H1 (cell line): ENCODE measurements around the gene FBXW5. TPM values are rescaled to one million over a fixed set of nuclear protein-coding genes. Genes with fewer than 3 reads are reported as not detected.
A peak's percentile ranks its signal among the peaks of the same experiment; 100 is the strongest.

Experiments used
- CTCF ChIA-PET: fragments of 300-600 bp; sonication (Branson Sonifier 250); formaldehyde crosslinking; loops from one replicate; lab custom pipeline; 2021; ENCODE audit not compliant: partially characterized antibody; lab: Charles Lee
- POLR2A ChIA-PET: fragments of 300-600 bp; sonication (Branson Sonifier 250); formaldehyde crosslinking; loops from one replicate; lab custom pipeline; 2021; ENCODE audit warnings: inconsistent platforms; ENCODE audit not compliant: partially characterized antibody; lab: Charles Lee
- DNase-seq, 2 experiments: peaks; one replicate each; pipeline versions ENCODE4 v3.0.0 to v3.0.0-alpha.2; 2010 to 2022; ENCODE audit warnings: low spot score in 2 of 2, low read depth in 1 of 2, mixed read lengths in 1 of 2
- FAIRE-seq: peaks from 2 replicates; lab custom pipeline; 2011; peaks lifted over from hg19 to GRCh38; lab: Jason Lieb, UNC
- H2AFZ ChIP-seq: 2 replicates; pipeline ENCODE4 v1.8.1; 2012; ENCODE audit warnings: low read length, inconsistent platforms
- H2AK5ac ChIP-seq: 2 replicates; pipeline ENCODE4 v1.6.1; 2013; ENCODE audit warnings: low read depth, low read length
- H2BK120ac ChIP-seq: replicated peaks from 2 replicates; pipeline ENCODE3; 2013; ENCODE audit warnings: low read depth, low read length, inconsistent platforms
- H2BK12ac ChIP-seq: 2 replicates; pipeline ENCODE4 v1.6.1; 2013; ENCODE audit warnings: low read depth, low read length
- H2BK15ac ChIP-seq: 2 replicates; pipeline ENCODE4 v1.6.1; 2013; ENCODE audit warnings: low read length
- H2BK20ac ChIP-seq: 2 replicates; pipeline ENCODE4 v1.6.1; 2013; ENCODE audit warnings: low read length
- H2BK5ac ChIP-seq: 2 replicates; pipeline ENCODE4 v1.6.1; 2013; ENCODE audit warnings: low read depth, low read length
- H3K14ac ChIP-seq: 2 replicates; pipeline ENCODE4 v1.6.1; 2013; ENCODE audit warnings: inconsistent platforms; ENCODE audit not compliant: insufficient read length
- H3K18ac ChIP-seq: 2 replicates; pipeline ENCODE4 v1.6.1; 2013; ENCODE audit warnings: low read length; ENCODE audit errors: extremely low read depth
- H3K23ac ChIP-seq: 2 replicates; pipeline ENCODE4 v1.6.1; 2013; ENCODE audit warnings: inconsistent platforms; ENCODE audit not compliant: insufficient read length
- H3K23me2 ChIP-seq: 2 replicates; pipeline ENCODE4 v1.6.1; 2013; ENCODE audit warnings: low read depth, low read length
- H3K27ac ChIP-seq: 2 replicates; pipeline ENCODE4 v1.6.1; 2011; ENCODE audit warnings: low read depth, low read length, inconsistent platforms
- H3K27me3 ChIP-seq, 4 experiments: replicated peaks in 1 of 4; 1 replicate in 1 of 4; 2 replicates in 3 of 4; pipeline versions ENCODE4 v1.6.1 to v1.8.1; 2011 to 2013; ENCODE audit warnings: low read length in 3 of 4, mild to moderate bottlenecking in 3 of 4, inconsistent platforms in 2 of 4, mixed read lengths in 2 of 4, moderate library complexity in 1 of 4; ENCODE audit not compliant: control insufficient read depth in 3 of 4, insufficient read depth in 3 of 4; ENCODE audit errors: extremely low read depth in 1 of 4
- H3K36me3 ChIP-seq, 4 experiments: 2 replicates each; pipeline versions ENCODE4 v1.6.1 to v1.8.1; 2011 to 2013; ENCODE audit warnings: mild to moderate bottlenecking in 4 of 4, low read length in 3 of 4, moderate library complexity in 2 of 4, control low read depth in 1 of 4, inconsistent platforms in 1 of 4; ENCODE audit not compliant: insufficient read depth in 4 of 4, control insufficient read depth in 2 of 4
- H3K4ac ChIP-seq: replicated peaks from 2 replicates; pipeline ENCODE3; 2013; ENCODE audit warnings: low read length, low read depth, mixed read lengths, inconsistent platforms; ENCODE audit not compliant: insufficient read length
- H3K4me1 ChIP-seq, 4 experiments: replicated peaks in 1 of 4; 1 replicate in 1 of 4; 2 replicates in 3 of 4; pipeline versions ENCODE4 v1.6.1 to v1.8.1; 2011 to 2013; ENCODE audit warnings: low read length in 3 of 4, inconsistent platforms in 2 of 4, mixed read lengths in 1 of 4; ENCODE audit not compliant: insufficient read depth in 4 of 4, control insufficient read depth in 3 of 4
- H3K4me2 ChIP-seq, 2 experiments: 2 replicates each; pipeline versions ENCODE4 v1.6.1 to v1.8.1; 2011 to 2013; ENCODE audit warnings: low read depth in 2 of 2, low read length in 2 of 2, control low read depth in 1 of 2, inconsistent platforms in 1 of 2, mild to moderate bottlenecking in 1 of 2; ENCODE audit not compliant: insufficient read depth in 1 of 2
- H3K4me3 ChIP-seq, 4 experiments: fragments of 200-600, 300-600 bp in 1 of 4; sonication (generic), shearing (Covaris generic), sonication (Bioruptor Twin) in 1 of 4; 2 replicates each; pipeline versions ENCODE4 v1.5.1 to v1.8.1; 2011 to 2016; ENCODE audit warnings: low read length in 4 of 4, low read depth in 3 of 4, control low read depth in 2 of 4, inconsistent platforms in 2 of 4, mild to moderate bottlenecking in 2 of 4, mixed read lengths in 1 of 4, moderate library complexity in 1 of 4; ENCODE audit not compliant: insufficient read depth in 2 of 4; ENCODE audit errors: extremely low read depth in 1 of 4
- H3K56ac ChIP-seq: replicated peaks from 2 replicates; pipeline ENCODE3; 2013; ENCODE audit warnings: low read depth, mild to moderate bottlenecking, mixed read lengths, low read length, inconsistent platforms; ENCODE audit not compliant: insufficient read length
- H3K79me1 ChIP-seq: 2 replicates; pipeline ENCODE4 v1.6.1; 2013; ENCODE audit warnings: low read depth, low read length, control low read depth
- H3K79me2 ChIP-seq, 2 experiments: 2 replicates each; pipeline versions ENCODE4 v1.6.1 to v1.8.1; 2012 to 2013; ENCODE audit warnings: low read length in 2 of 2, mild to moderate bottlenecking in 2 of 2, inconsistent platforms in 1 of 2; ENCODE audit not compliant: insufficient read depth in 2 of 2, control insufficient read depth in 1 of 2
- H3K9ac ChIP-seq, 4 experiments: replicated peaks in 1 of 4; 1 replicate in 1 of 4; 2 replicates in 3 of 4; pipeline versions ENCODE4 v1.6.1 to v1.8.1; 2011 to 2013; ENCODE audit warnings: low read depth in 3 of 4, low read length in 3 of 4, control low read depth in 2 of 4, mild to moderate bottlenecking in 2 of 4, moderate library complexity in 2 of 4, inconsistent platforms in 1 of 4; ENCODE audit errors: extremely low read depth in 1 of 4
- H3K9me3 ChIP-seq, 2 experiments: 2 replicates each; pipeline versions ENCODE4 v1.6.1 to v1.8.1; 2012 to 2013; ENCODE audit warnings: mild to moderate bottlenecking in 2 of 2, moderate library complexity in 2 of 2, control low read depth in 1 of 2, inconsistent platforms in 1 of 2, low read depth in 1 of 2, low read length in 1 of 2, mixed read lengths in 1 of 2; ENCODE audit not compliant: insufficient read depth in 2 of 2
- H4K20me1 ChIP-seq, 2 experiments: replicated peaks in 1 of 2; 2 replicates each; pipeline versions ENCODE3 to v1.8.1; 2011 to 2013; ENCODE audit warnings: inconsistent platforms in 2 of 2, low read length in 2 of 2, mild to moderate bottlenecking in 1 of 2; ENCODE audit not compliant: insufficient read depth in 2 of 2, control insufficient read depth in 1 of 2
- H4K5ac ChIP-seq: 2 replicates; pipeline ENCODE4 v1.6.1; 2013; ENCODE audit warnings: low read length, low read depth, mixed read lengths, inconsistent platforms; ENCODE audit not compliant: insufficient read length
- H4K8ac ChIP-seq: 2 replicates; pipeline ENCODE4 v1.8.0; 2013; ENCODE audit warnings: mild to moderate bottlenecking, moderate library complexity, low read length, inconsistent platforms; ENCODE audit not compliant: insufficient read depth; ENCODE audit errors: extremely low read depth
- H4K91ac ChIP-seq: replicated peaks from 2 replicates; pipeline ENCODE3; 2013; ENCODE audit warnings: low read length, mixed read lengths, inconsistent platforms; ENCODE audit not compliant: insufficient read length
- BRCA1 ChIP-seq: IDR thresholded peaks from 2 replicates; pipeline ENCODE4 v1.6.1; 2012; ENCODE audit warnings: low read depth, low read length, improper control_type of control experiment
- CEBPB ChIP-seq: IDR thresholded peaks from 2 replicates; pipeline ENCODE4 v1.6.1; 2012; ENCODE audit warnings: low read depth, low read length
- CREB1 ChIP-seq: IDR thresholded peaks from 2 replicates; pipeline ENCODE4 v1.6.1; 2012; ENCODE audit warnings: inconsistent platforms
- HDAC6 ChIP-seq: IDR thresholded peaks from one replicate; pipeline ENCODE4 v1.7.1; 2012; ENCODE audit warnings: low read depth, mild to moderate bottlenecking, inconsistent platforms, low read length, moderate library complexity
- JUND ChIP-seq: IDR thresholded peaks from 2 replicates; pipeline ENCODE4 v1.6.1; 2011; ENCODE audit warnings: mild to moderate bottlenecking, improper control_type of control experiment, low read length
- WGBS, 2 experiments: shearing (Covaris generic) in 1 of 2; methylation state at CpG; one replicate each; pipeline versions ENCODE4 v1.1.6 to v1.1.7; 2013 to 2015; ENCODE audit warnings: low lambda C conversion rate in 2 of 2, mixed read lengths in 2 of 2, inconsistent platforms in 1 of 2, low coverage in 1 of 2, missing lambda C conversion rate in 1 of 2; ENCODE audit not compliant: insufficient replicate concordance in 2 of 2, insufficient coverage in 1 of 2, insufficient read length in 1 of 2; ENCODE audit errors: extremely low coverage in 1 of 2, missing lambda C conversion rate in 1 of 2; 5-methylcytosine and 5-hydroxymethylcytosine counted together
- polyA plus RNA-seq, 7 experiments: library from polyadenylated mRNA; depleted of rRNA in 3 of 7; stranded (reverse) in 5 of 7; unstranded in 2 of 7; fragments of >200 nt in 5 of 7; fragments of 200-250 nt in 2 of 7; gene quantifications; 1 replicate in 5 of 7; 2 replicates in 1 of 7; 4 replicates in 1 of 7; pipeline versions ENCODE4 v1.2.1 to v1.2.3, GENCODE V29; 2011 to 2013; ENCODE audit warnings: missing spikeins in 2 of 7, mixed read lengths in 2 of 7
- total RNA-seq: library from RNA; stranded (reverse); fragmentation: NEBNext Ultra II Directional; extraction: Animal tissue kit (Norgen Biotek cat#: 25700); gene quantifications from 2 replicates; pipeline ENCODE4 v1.2.1, GENCODE V29; 2021
- TF ChIP-seq, protein P1 (sequence below): IDR thresholded peaks from 2 replicates; pipeline ENCODE4 v1.6.1; 2012; ENCODE audit warnings: inconsistent platforms

Gene FBXW5
- total and polyA plus RNA-seq, 2 of the 8 experiments (the other 6 are each of a cell fraction or from before 2014, with no cell fraction given), result 49.0 to 71.0 TPM

GRCh38 chr9:136915632-136916329, 28.8 kb downstream of the FBXW5 start:
- Histone ChIP-seq H3K27ac (no peak overlapping the region), H3K4me2 (no peak overlapping the region), H3K9ac (no peak overlapping the region), H2BK120ac (no peak overlapping the region), H3K79me1 (peaks cover 2% of the 10 kb centered on the region; the same call in 1 of the 2 replicates), H4K5ac (no peak overlapping the region), H3K23ac (no peak overlapping the region), H3K14ac (no peak overlapping the region), H2AFZ (no peak overlapping the region), H2AK5ac (no peak overlapping the region), H3K79me2 (no peaks in the 10 kb centered on the region), H3K56ac (no peak overlapping the region), H3K36me3 (peaks cover 17 to 43% (median 30%) of the 10 kb centered on the region in 4 experiments), H4K91ac (no peak overlapping the region), H3K4me3 (no peak overlapping the region), H2BK15ac (no peak overlapping the region), H3K23me2 (no peaks in the 10 kb centered on the region), H3K18ac (no peak overlapping the region), H3K4me1 (no peaks in the 10 kb centered on the region), H3K4ac (no peak overlapping the region), H4K20me1 (peaks cover 4 to 13% of the 10 kb centered on the region in 2 experiments), H2BK5ac (no peak overlapping the region; the same call in 1 of the 2 replicates), H2BK20ac (no peak overlapping the region), H2BK12ac (no peak overlapping the region), H4K8ac (peak overlapping the region; percentile 65; the same call in 1 of the 2 replicates), H3K27me3 (no peaks in the 10 kb centered on the region), H3K9me3 (no peaks in the 10 kb centered on the region)
- ChIA-PET POLR2A (no interaction called here), CTCF (no interaction called here)
- TF ChIP-seq, protein P1, sequence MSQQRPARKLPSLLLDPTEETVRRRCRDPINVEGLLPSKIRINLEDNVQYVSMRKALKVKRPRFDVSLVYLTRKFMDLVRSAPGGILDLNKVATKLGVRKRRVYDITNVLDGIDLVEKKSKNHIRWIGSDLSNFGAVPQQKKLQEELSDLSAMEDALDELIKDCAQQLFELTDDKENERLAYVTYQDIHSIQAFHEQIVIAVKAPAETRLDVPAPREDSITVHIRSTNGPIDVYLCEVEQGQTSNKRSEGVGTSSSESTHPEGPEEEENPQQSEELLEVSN, result no peak
- TF ChIP-seq CEBPB (no peak), CREB1 (no peak), JUND (no peak), HDAC6 (no peak), BRCA1 (no peak)
- DNase-seq (no peak), FAIRE-seq (no peak)
- WGBS, 2 experiments, result 88% methylated on average over 19 of the region's 21 CpGs; no CpG with 5 or more reads in 1 of the 2 experiments
